ENCODE data around the gene ANKRD34A. TPM values are rescaled to one million over a fixed set of nuclear protein-coding genes. Genes with fewer than 3 reads are reported as not detected.
A peak's percentile ranks its signal among the peaks of the same experiment; 100 is the strongest.

ANKRD34A gene
- total and polyA plus RNA-seq, 2 of the 4 experiments (the other 2 are of a cell fraction) = 0.90 to 1.9 TPM

- no peak for TF ChIP-seq MXI1 (IDR thresholded peaks at IDR 0.05; ENCODE audit: borderline replicate concordance, low read depth, low read length)
- TF ChIP-seq FOS (IDR thresholded peaks at IDR 0.05; ENCODE audit: low read depth, low read length) = no peak
- no peak for TF ChIP-seq CHD1 (IDR thresholded peaks at IDR 0.05; ENCODE audit: low read depth, low read length)
- no peak for TF ChIP-seq NFE2L2 (IDR thresholded peaks at IDR 0.05; ENCODE audit: low read depth, low read length)
- TF ChIP-seq RCOR1 (IDR thresholded peaks at IDR 0.05; ENCODE audit: insufficient replicate concordance, low read length) = no peak
- no peak for TF ChIP-seq SMC3 (IDR thresholded peaks at IDR 0.05; ENCODE audit: low read depth, low read length)
- no peak for TF ChIP-seq MAFK (IDR thresholded peaks at IDR 0.05; ENCODE audit: low read depth, low read length)
- TF ChIP-seq RFX5 (IDR thresholded peaks at IDR 0.05; ENCODE audit: low read depth, low read length) = no peak
- TF ChIP-seq MAZ (IDR thresholded peaks at IDR 0.05; ENCODE audit: borderline replicate concordance, low read depth, low read length) = no peak
- no peak for TF ChIP-seq RAD21 (IDR thresholded peaks at IDR 0.05; ENCODE audit: low read length)
- TF ChIP-seq ELK1 (IDR thresholded peaks at IDR 0.05; ENCODE audit: borderline replicate concordance, low read depth, low read length) = no peak
- no peak for TF ChIP-seq POLR2A (IDR thresholded peaks at IDR 0.05; ENCODE audit: low read depth, low read length)
- no peak for TF ChIP-seq USF2 (IDR thresholded peaks at IDR 0.05; ENCODE audit: low read depth, low read length)
- TF ChIP-seq CEBPB (IDR thresholded peaks at IDR 0.05; ENCODE audit: low read depth, low read length) = no peak
- no TSS peak for BruUV-seq (replicated peaks)
- intact Hi-C loops (cut with micrococcal nuclease) (no loop called here), dilution Hi-C loops (cut with HindIII; ENCODE audit: low sequenced_read_pairs, unreplicated experiment) (no loop called here), in situ Hi-C loops (cut with MboI; ENCODE audit: low sequenced_read_pairs) (no loop called here)
- H3K4ac ChIP-seq (ENCODE audit: low read depth, low read length) = peak overlapping the region; percentile 89
- H3K4me3 ChIP-seq (ENCODE audit: insufficient read depth, low read depth, low read length) = no peak overlapping the region
- DNase-seq (no peak), ATAC-seq (ENCODE audit: low read depth) (no peak)
- H2BK20ac ChIP-seq (ENCODE audit: low read depth, low read length) = peak overlapping the region; percentile 68
- H3K9ac ChIP-seq (ENCODE audit: low read depth, low read length) = no peak overlapping the region
- H3K4me2 ChIP-seq (ENCODE audit: low read depth, low read length) = no peak overlapping the region
- ChIA-PET POLR2A (ENCODE audit: unreplicated experiment) (interaction anchor here (2.4 kb wide), 1 partner anchor 10 kb away, joined by 11 read pairs; no protein-coding TSS in a partner anchor), CTCF (interaction anchor here (1.1 kb wide), 1 partner anchor 53 kb away, joined by 3 read pairs; the partner anchor contains the start of gene RBM8A)
- peak overlapping the region; percentile 79; the same call in 1 of the 2 replicates for H3K23ac ChIP-seq (ENCODE audit: low read depth, low read length)
- peak overlapping the region; percentile 93 for H2AK9ac ChIP-seq (replicated peaks; ENCODE audit: low read depth, low read length, poor library complexity)
- H4K20me1 ChIP-seq (ENCODE audit: insufficient read depth, low read length) = no peaks in the 10 kb centered on the region
- peak overlapping the region; percentile 82 for H2AK5ac ChIP-seq (ENCODE audit: low read depth, low read length)
- peak overlapping the region; percentile 23; the same call in 1 of the 2 replicates for H3K27ac ChIP-seq (ENCODE audit: insufficient read depth, low read length)
- H3K18ac ChIP-seq (ENCODE audit: low read depth, low read length) = peak overlapping the region; percentile 45; the same call in 1 of the 2 replicates
- peaks cover 23% of the 10 kb centered on the region for H3K4me1 ChIP-seq (ENCODE audit: control insufficient read depth, insufficient read depth, low read length)
- no CpG with 5 or more reads among the region's 1 CpG for WGBS, 2 experiments (ENCODE audit: extremely low coverage in 2 of 2, insufficient read length in 1 of 2)
- peak overlapping the region; percentile 20 to 91; a peak in 3 of 4 replicates for H4K8ac ChIP-seq (ENCODE audit: low read depth in 2 of 2, low read length in 2 of 2)
- peaks cover 14% of the 10 kb centered on the region for H3K9me1 ChIP-seq (ENCODE audit: insufficient read depth, low read length)
- H3K27me3 ChIP-seq (ENCODE audit: control insufficient read depth, insufficient read depth, low read length) = no peaks in the 10 kb centered on the region
- peak overlapping the region; percentile 77 for H2BK15ac ChIP-seq (ENCODE audit: low read depth, low read length)
- no peaks in the 10 kb centered on the region for H3K36me3 ChIP-seq (ENCODE audit: control insufficient read depth, insufficient read depth, low read length)
- peak overlapping the region; percentile 93 for H2BK120ac ChIP-seq (ENCODE audit: low read depth, low read length)
- H3K9me3 ChIP-seq (ENCODE audit: control insufficient read depth, insufficient read depth, low read length) = no peaks in the 10 kb centered on the region
- peak overlapping the region; percentile 89 for H2BK5ac ChIP-seq (ENCODE audit: low read depth, low read length, poor library complexity, severe bottlenecking)
- H2AFZ ChIP-seq (replicated peaks; ENCODE audit: low read length, poor library complexity) = no peak overlapping the region
- peak overlapping the region; percentile 85 for H4K5ac ChIP-seq (ENCODE audit: low read depth, low read length)
- H3K56ac ChIP-seq (ENCODE audit: extremely low read depth, insufficient read depth, low read length) = peak overlapping the region; percentile 17; the same call in 1 of the 2 replicates
- H4K91ac ChIP-seq (ENCODE audit: insufficient read depth, low read depth, low read length) = peak overlapping the region; percentile 82
- peak overlapping the region; percentile 88 for H3K14ac ChIP-seq (replicated peaks; ENCODE audit: low read depth, low read length)
- peaks cover 4 to 12% of the 10 kb centered on the region in 2 experiments; a peak in 3 of 4 replicates for H3K79me1 ChIP-seq (ENCODE audit: low read depth in 1 of 2, low read length in 2 of 2)
Measured at GRCh38 chr1:145980457-145980994, 16.2 kb upstream of the ANKRD34A start.

Measured in IMR-90 (cell line).